GM13977 (cell line): ENCODE results near the gene FAR2.
A peak's percentile ranks its signal among the peaks of the same experiment; 100 is the strongest.

ENCODE experiments used
- DNase-seq: peaks from one replicate; pipeline ENCODE4 v3.0.0; 2012; ENCODE audit warnings: low spot score
- in situ Hi-C: fragments of 300-500 bp; cut with MboI; formaldehyde crosslinking; loops from one replicate; pipeline ENCODE4 v1.12.0; 2022; ENCODE audit warnings: low sequenced_read_pairs, low pct_unique_long_range_greater_than_20kb, mixed read lengths, inconsistent platforms; ENCODE audit not compliant: unreplicated experiment
- TF ChIP-seq, protein P1 (sequence below): IDR thresholded peaks from 2 replicates; pipeline ENCODE4 v1.5.1; 2012; ENCODE audit warnings: mild to moderate bottlenecking, control low read depth; ENCODE audit not compliant: insufficient read depth; ENCODE audit errors: extremely low read depth, missing control alignments

The FAR2 gene

GRCh38 chr12:29152223-29152868 is 3.3 kb downstream of the FAR2 start:
- in situ Hi-C loops: no loop called here
- TF ChIP-seq, protein P1, sequence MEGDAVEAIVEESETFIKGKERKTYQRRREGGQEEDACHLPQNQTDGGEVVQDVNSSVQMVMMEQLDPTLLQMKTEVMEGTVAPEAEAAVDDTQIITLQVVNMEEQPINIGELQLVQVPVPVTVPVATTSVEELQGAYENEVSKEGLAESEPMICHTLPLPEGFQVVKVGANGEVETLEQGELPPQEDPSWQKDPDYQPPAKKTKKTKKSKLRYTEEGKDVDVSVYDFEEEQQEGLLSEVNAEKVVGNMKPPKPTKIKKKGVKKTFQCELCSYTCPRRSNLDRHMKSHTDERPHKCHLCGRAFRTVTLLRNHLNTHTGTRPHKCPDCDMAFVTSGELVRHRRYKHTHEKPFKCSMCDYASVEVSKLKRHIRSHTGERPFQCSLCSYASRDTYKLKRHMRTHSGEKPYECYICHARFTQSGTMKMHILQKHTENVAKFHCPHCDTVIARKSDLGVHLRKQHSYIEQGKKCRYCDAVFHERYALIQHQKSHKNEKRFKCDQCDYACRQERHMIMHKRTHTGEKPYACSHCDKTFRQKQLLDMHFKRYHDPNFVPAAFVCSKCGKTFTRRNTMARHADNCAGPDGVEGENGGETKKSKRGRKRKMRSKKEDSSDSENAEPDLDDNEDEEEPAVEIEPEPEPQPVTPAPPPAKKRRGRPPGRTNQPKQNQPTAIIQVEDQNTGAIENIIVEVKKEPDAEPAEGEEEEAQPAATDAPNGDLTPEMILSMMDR: no peak
- peak; percentile 73 for DNase-seq

- in situ Hi-C loops: no loop called here
- no peak for DNase-seq
- TF ChIP-seq, protein P1: no peak
Measured at GRCh38 chr12:29152981-29153630, 4.0 kb downstream of the FAR2 start.

- in situ Hi-C loops: no loop called here
- no peak for DNase-seq
- TF ChIP-seq, protein P1: no peak
Measured at GRCh38 chr12:29155079-29155478, 6.0 kb downstream of the FAR2 start.

- in situ Hi-C loops: no loop called here
- no peak for DNase-seq
- TF ChIP-seq, protein P1: no peak
Measured at GRCh38 chr12:29157486-29157946, 8.4 kb downstream of the FAR2 start.

GRCh38 chr12:29158115-29158763 is 9.2 kb downstream of the FAR2 start:
- TF ChIP-seq, protein P1: no peak
- DNase-seq: no peak
- in situ Hi-C loops: no loop called here

- DNase-seq: no peak
- TF ChIP-seq, protein P1: no peak
- in situ Hi-C loops: no loop called here
Measured at GRCh38 chr12:29159661-29160060, 10.6 kb downstream of the FAR2 start.
